OCI-LY7 (cell line): Measurements from ENCODE around the gene SELENOS. TPM values are rescaled to one million over a fixed set of nuclear protein-coding genes. Genes with fewer than 3 reads are reported as not detected.

ENCODE experiments used
- BruUV-seq: library from RNA; stranded (reverse); fragments of 400-500 nt; replicated peaks from 2 replicates; lab custom pipeline; 2021; lab: Mats Ljungman, UMichigan
- CTCF ChIA-PET: fragments of 300-600 bp; sonication (Branson Sonifier 250); formaldehyde crosslinking; loops from one replicate; lab custom pipeline; 2022; ENCODE audit warnings: antibody characterized with exemption; ENCODE audit not compliant: unreplicated experiment; lab: Charles Lee
- POLR2A ChIA-PET: fragments of 300-600 bp; sonication (Branson Sonifier 250); formaldehyde crosslinking; loops from one replicate; lab custom pipeline; 2022; ENCODE audit warnings: antibody characterized with exemption; lab: Charles Lee
- DNase-seq: peaks from one replicate; pipeline ENCODE4 v3.0.0-alpha.2; 2015; ENCODE audit warnings: low spot score
- H2AFZ ChIP-seq: fragments of 200-600 bp; sonication (generic), shearing (Covaris generic); 2 replicates; pipeline ENCODE4 v1.6.1; 2014; ENCODE audit warnings: mild to moderate bottlenecking, antibody characterized with exemption, low read length, moderate library complexity
- H3K27ac ChIP-seq: fragments of 200-600 bp; sonication (generic); 2 replicates; pipeline ENCODE4 v1.5.1; 2014; ENCODE audit warnings: mixed run types, low read depth, mild to moderate bottlenecking, moderate library complexity, low read length, inconsistent platforms; ENCODE audit not compliant: poor library complexity, severe bottlenecking
- H3K36me3 ChIP-seq: fragments of 200-600 bp; sonication (generic); 2 replicates; pipeline ENCODE4 v1.6.1; 2014; ENCODE audit warnings: mild to moderate bottlenecking, antibody characterized with exemption, low read length, moderate library complexity, mixed read lengths; ENCODE audit not compliant: insufficient read depth
- H3K4me1 ChIP-seq: fragments of 200-600 bp; sonication (generic); 2 replicates; pipeline ENCODE4 v1.5.1; 2014; ENCODE audit warnings: mild to moderate bottlenecking, low read length; ENCODE audit not compliant: insufficient read depth, poor library complexity, severe bottlenecking
- H3K4me2 ChIP-seq: fragments of 200-600 bp; sonication (generic); 2 replicates; pipeline ENCODE4 v1.6.1; 2014; ENCODE audit warnings: mild to moderate bottlenecking, low read length
- H3K4me3 ChIP-seq: fragments of 200-600 bp; sonication (generic); 2 replicates; pipeline ENCODE4 v1.5.1; 2014; ENCODE audit warnings: mild to moderate bottlenecking, low read depth, low read length; ENCODE audit not compliant: poor library complexity, severe bottlenecking
- H3K79me2 ChIP-seq: fragments of 200-600 bp; sonication (generic); 2 replicates; pipeline ENCODE4 v1.6.1; 2016; ENCODE audit warnings: low read depth, mild to moderate bottlenecking, low read length, moderate library complexity, mixed read lengths; ENCODE audit not compliant: insufficient read depth
- H3K9me2 ChIP-seq: fragments of 200-600 bp; sonication (generic); 2 replicates; pipeline ENCODE4 v1.6.1; 2016; ENCODE audit warnings: mild to moderate bottlenecking, low read length, mixed read lengths; ENCODE audit not compliant: insufficient read depth
- H3K9me3 ChIP-seq: fragments of 200-600 bp; sonication (generic); 2 replicates; pipeline ENCODE4 v1.6.1; 2014; ENCODE audit warnings: mild to moderate bottlenecking, mixed run types, low read length, mixed read lengths
- H4K20me1 ChIP-seq: fragments of 200-600 bp; sonication (generic); 2 replicates; pipeline ENCODE4 v1.6.1; 2014; ENCODE audit warnings: mild to moderate bottlenecking, antibody characterized with exemption, low read length, moderate library complexity, mixed read lengths; ENCODE audit not compliant: insufficient read depth
- CTCF ChIP-seq: fragments of 200-600 bp; sonication (generic); conservative IDR thresholded peaks from 2 replicates; pipeline ENCODE4 v1.5.1; 2014; ENCODE audit warnings: mild to moderate bottlenecking, antibody characterized with exemption, low read length, moderate library complexity, mixed read lengths
- EZH2phosphoT487 ChIP-seq: fragments of 200-600 bp; sonication (generic); IDR thresholded peaks from 2 replicates; pipeline ENCODE4 v1.6.1; 2018; ENCODE audit warnings: low read depth, borderline replicate concordance, mild to moderate bottlenecking, mixed run types, antibody characterized with exemption, low read length, moderate library complexity, mixed read lengths
- intact Hi-C: fragments of 100-400 bp; cut with micrococcal nuclease; formaldehyde crosslinking; loops from one replicate; pipeline ENCODE4 v1.10.0; 2022; ENCODE audit not compliant: unreplicated experiment
- total RNA-seq, 2 experiments: library from RNA; depleted of rRNA in 1 of 2; stranded (reverse); fragments of >200 nt in 1 of 2; shearing (Covaris generic) in 1 of 2; gene quantifications; 2 replicates each; pipeline ENCODE4 v1.2.3, GENCODE V29; 2014 to 2022

Gene SELENOS
- total RNA-seq, 2 experiments from 2014 or later = 29.1 to 36.1 TPM

GRCh38 chr15:101225658-101226057 lies 51.6 kb downstream of the SELENOS start:
- BruUV-seq = no TSS peak
- Histone ChIP-seq H3K36me3 (no peaks in the 10 kb centered on the region), H3K9me3 (peaks cover 6% of the 10 kb centered on the region; the same call in 1 of the 2 replicates), H3K4me1 (no peaks in the 10 kb centered on the region), H3K4me3 (no peak overlapping the region), H3K9me2 (no peaks in the 10 kb centered on the region), H2AFZ (no peak overlapping the region), H3K27ac (no peak overlapping the region), H4K20me1 (no peaks in the 10 kb centered on the region), H3K79me2 (no peaks in the 10 kb centered on the region), H3K4me2 (no peak overlapping the region)
- no peak for DNase-seq
- POLR2A ChIA-PET = no interaction called here
- TF ChIP-seq CTCF (no peak), EZH2phosphoT487 (no peak)
- CTCF ChIA-PET = no interaction called here
- intact Hi-C loops = no loop called here

Other genes with a start within 250 kb of the SELENOS start
- gene CHSY1, start 25.4 kb downstream of the SELENOS start, total RNA-seq (2014; rRNA removed; shearing (Covaris generic)) = 3.2 and 5.0 TPM in 2 replicates
- 11.4 and 14.3 TPM in 2 replicates for gene CHSY1, start 25.4 kb downstream of the SELENOS start, total RNA-seq (2022)
- gene SNRPA1, start 17.8 kb upstream of the SELENOS start, total RNA-seq (2014; rRNA removed; shearing (Covaris generic)) = 54.3 and 70.9 TPM in 2 replicates
- 176 and 180 TPM in 2 replicates for gene SNRPA1, start 17.8 kb upstream of the SELENOS start, total RNA-seq (2022)
- gene PCSK6, start 212.2 kb upstream of the SELENOS start, total RNA-seq (2014; rRNA removed; shearing (Covaris generic)) = not detected in 2 replicates
- 0.57 TPM in 1 of 2 replicates, not detected in the other for gene PCSK6, start 212.2 kb upstream of the SELENOS start, total RNA-seq (2022)